CD14-positive monocyte (primary cell): ENCODE data around the gene CASK. TPM values are rescaled to one million over a fixed set of nuclear protein-coding genes. Genes with fewer than 3 reads are reported as not detected.

Source experiments
- DNase-seq, 3 donors: peaks; one replicate each; pipeline ENCODE4 v3.0.0-alpha.2; 2011 to 2022
- H2AFZ ChIP-seq: 2 replicates; pipeline ENCODE4 v1.6.0; 2012; ENCODE audit warnings: mild to moderate bottlenecking, low read depth, low read length, inconsistent platforms; ENCODE audit not compliant: insufficient read depth, poor library complexity, severe bottlenecking
- H3K27ac ChIP-seq, 2 donors: 1 replicate in 1 of 2; 2 replicates in 1 of 2; pipeline ENCODE4 v1.5.1; 2012 to 2013; ENCODE audit warnings: low read length in 2 of 2, control low read depth in 1 of 2, inconsistent platforms in 1 of 2, low read depth in 1 of 2, mild to moderate bottlenecking in 1 of 2
- H3K27me3 ChIP-seq, 2 donors: one replicate each; pipeline versions ENCODE4 v1.6.0 to v1.6.1; 2011 to 2013; ENCODE audit warnings: low read length in 2 of 2; ENCODE audit not compliant: control insufficient read depth in 2 of 2, insufficient read depth in 2 of 2
- H3K36me3 ChIP-seq, 2 donors: replicated peaks in 1 of 2; 1 replicate in 1 of 2; 2 replicates in 1 of 2; pipeline versions ENCODE4 v1.5.1 to v1.6.1; 2012 to 2013; ENCODE audit warnings: low read length in 2 of 2, control low read depth in 1 of 2, inconsistent platforms in 1 of 2, mild to moderate bottlenecking in 1 of 2; ENCODE audit not compliant: insufficient read depth in 2 of 2, control insufficient read depth in 1 of 2
- H3K4me1 ChIP-seq, 2 donors: 1 replicate in 1 of 2; 2 replicates in 1 of 2; pipeline versions ENCODE4 v1.5.1 to v1.6.1; 2012 to 2013; ENCODE audit warnings: low read length in 2 of 2, control low read depth in 1 of 2, inconsistent platforms in 1 of 2, mild to moderate bottlenecking in 1 of 2, moderate library complexity in 1 of 2; ENCODE audit not compliant: insufficient read depth in 2 of 2, control insufficient read depth in 1 of 2
- H3K4me2 ChIP-seq: replicated peaks from 2 replicates; pipeline ENCODE3; 2012; ENCODE audit warnings: low read length, moderate library complexity, mild to moderate bottlenecking; ENCODE audit not compliant: poor library complexity, severe bottlenecking; ENCODE audit errors: extremely low read depth
- H3K4me3 ChIP-seq, 3 experiments: fragments of 200-600 bp in 1 of 3; sonication (generic) in 1 of 3; replicated peaks in 1 of 3; 1 replicate in 2 of 3; 2 replicates in 1 of 3; pipeline ENCODE4 v1.5.1; 2011 to 2013; ENCODE audit warnings: low read length in 3 of 3, mild to moderate bottlenecking in 3 of 3, control low read depth in 2 of 3, low read depth in 2 of 3, inconsistent platforms in 1 of 3, moderate library complexity in 1 of 3
- H3K79me2 ChIP-seq: 2 replicates; pipeline ENCODE4 v1.6.0; 2012; ENCODE audit warnings: mild to moderate bottlenecking, control low read depth, inconsistent platforms, low read length, moderate library complexity; ENCODE audit not compliant: insufficient read depth
- H3K9ac ChIP-seq: 2 replicates; pipeline ENCODE4 v1.6.0; 2017; ENCODE audit warnings: low read length, mild to moderate bottlenecking; ENCODE audit not compliant: insufficient read depth, poor library complexity, severe bottlenecking
- H3K9me3 ChIP-seq, 2 donors: replicated peaks in 1 of 2; 1 replicate in 1 of 2; 2 replicates in 1 of 2; pipeline versions ENCODE4 v1.5.1 to v1.6.1; 2012 to 2013; ENCODE audit warnings: low read length in 2 of 2, control low read depth in 1 of 2; ENCODE audit not compliant: control insufficient read depth in 1 of 2, insufficient read depth in 1 of 2
- H4K20me1 ChIP-seq: 2 replicates; pipeline ENCODE4 v1.6.0; 2012; ENCODE audit warnings: mild to moderate bottlenecking, low read length, control low read depth, moderate library complexity; ENCODE audit not compliant: insufficient read depth
- H3K27ac Mint-ChIP-seq, 7 donors: one replicate each; pipeline ENCODE4 v1.8.0; 2020; ENCODE audit warnings: mild to moderate bottlenecking in 7 of 7, mixed read lengths in 7 of 7, moderate library complexity in 6 of 7, inconsistent platforms in 2 of 7
- H3K27me3 Mint-ChIP-seq, 3 donors: one replicate each; pipeline ENCODE4 v1.8.0; 2021 to 2022; ENCODE audit warnings: low read depth in 3 of 3, mild to moderate bottlenecking in 3 of 3, mixed read lengths in 3 of 3, moderate library complexity in 3 of 3, inconsistent platforms in 1 of 3
- H3K36me3 Mint-ChIP-seq, 2 donors: one replicate each; pipeline ENCODE4 v1.8.0; 2020; ENCODE audit warnings: mixed read lengths in 2 of 2, inconsistent platforms in 1 of 2, mild to moderate bottlenecking in 1 of 2
- H3K4me1 Mint-ChIP-seq: one replicate; pipeline ENCODE4 v1.8.0; 2020; ENCODE audit warnings: mild to moderate bottlenecking, mixed read lengths
- H3K4me3 Mint-ChIP-seq, 2 donors: one replicate each; pipeline ENCODE4 v1.8.0; 2020; ENCODE audit warnings: mild to moderate bottlenecking in 2 of 2, mixed read lengths in 2 of 2, moderate library complexity in 1 of 2
- H3K9me3 Mint-ChIP-seq, 7 donors: one replicate each; pipeline ENCODE4 v1.8.0; 2020 to 2022; ENCODE audit warnings: mixed read lengths in 7 of 7, mild to moderate bottlenecking in 6 of 7, moderate library complexity in 6 of 7, inconsistent platforms in 2 of 7
- WGBS: methylation state at CpG from one replicate; pipeline ENCODE4 v1.1.5; 2013; ENCODE audit warnings: missing lambda C conversion rate; ENCODE audit not compliant: insufficient coverage; 5-methylcytosine and 5-hydroxymethylcytosine counted together
- intact Hi-C, 2 donors: fragments of 100-400 bp; cut with micrococcal nuclease; formaldehyde crosslinking; loops; one replicate each; pipeline versions ENCODE4 v1.15.0 to v1.15.1; 2023
- polyA plus RNA-seq, 3 donors: library from polyadenylated mRNA; depleted of rRNA in 1 of 3; unstranded in 2 of 3; stranded (reverse) in 1 of 3; fragments of 300-500 nt in 2 of 3; fragments of >200 nt in 1 of 3; fragmentation: Illumina TruSeq in 2 of 3; gene quantifications; 1 replicate in 2 of 3; 2 replicates in 1 of 3; pipeline ENCODE4 v1.2.3, GENCODE V29; 2012 to 2021
- TF ChIP-seq, protein P1 (sequence below): fragments of 200-600 bp; IDR thresholded peaks from one replicate; pipeline ENCODE4 v1.8.0; 2022; ENCODE audit warnings: antibody characterized with exemption, mild to moderate bottlenecking

The CASK gene
- polyA plus RNA-seq, 3 donors, result 0.48 to 7.4 (median 2.5) TPM

DNA sequence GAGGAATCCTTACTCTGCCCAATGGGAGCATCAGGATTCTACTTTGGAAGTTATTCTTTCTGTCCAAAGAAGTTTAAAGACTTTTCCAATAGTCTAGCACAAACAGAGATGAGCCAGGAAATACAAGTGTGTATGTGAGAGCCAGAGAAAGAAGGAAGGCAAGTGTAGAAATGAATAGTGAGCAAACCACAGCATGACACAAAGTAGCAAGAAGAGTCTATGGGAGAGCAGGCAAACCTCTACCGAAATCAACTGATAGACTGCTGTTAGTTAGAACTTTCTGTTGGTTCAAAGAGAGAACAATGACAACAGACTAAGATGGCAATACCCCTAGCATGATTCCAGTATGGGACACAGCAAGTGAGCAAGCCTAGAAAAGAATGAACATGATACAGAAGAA, 250.7 kb downstream of the CASK start:
- Histone ChIP-seq H3K9me3 (no peaks in the 10 kb centered on the region), H4K20me1 (no peaks in the 10 kb centered on the region), H3K4me3 (no peak overlapping the region), H3K79me2 (no peaks in the 10 kb centered on the region), H3K36me3 (no peaks in the 10 kb centered on the region), H3K27me3 (peaks cover 0 to 4% of the 10 kb centered on the region in 2 donors), H3K4me1 (no peaks in the 10 kb centered on the region), H3K9ac (no peak overlapping the region), H3K27ac (no peak overlapping the region), H3K4me2 (no peak overlapping the region), H2AFZ (no peak overlapping the region)
- intact Hi-C loops, result no loop called here
- Mint-ChIP-seq H3K27ac (no peak overlapping the region), H3K4me1 (peaks cover 22% of the 10 kb centered on the region), H3K4me3 (no peak overlapping the region), H3K9me3 (no peaks in the 10 kb centered on the region), H3K27me3 (peaks cover 0 to 13% (median 0%) of the 10 kb centered on the region in 3 donors), H3K36me3 (peaks cover 4 to 7% of the 10 kb centered on the region in 2 donors)
- no peak for DNase-seq
- TF ChIP-seq, protein P1, sequence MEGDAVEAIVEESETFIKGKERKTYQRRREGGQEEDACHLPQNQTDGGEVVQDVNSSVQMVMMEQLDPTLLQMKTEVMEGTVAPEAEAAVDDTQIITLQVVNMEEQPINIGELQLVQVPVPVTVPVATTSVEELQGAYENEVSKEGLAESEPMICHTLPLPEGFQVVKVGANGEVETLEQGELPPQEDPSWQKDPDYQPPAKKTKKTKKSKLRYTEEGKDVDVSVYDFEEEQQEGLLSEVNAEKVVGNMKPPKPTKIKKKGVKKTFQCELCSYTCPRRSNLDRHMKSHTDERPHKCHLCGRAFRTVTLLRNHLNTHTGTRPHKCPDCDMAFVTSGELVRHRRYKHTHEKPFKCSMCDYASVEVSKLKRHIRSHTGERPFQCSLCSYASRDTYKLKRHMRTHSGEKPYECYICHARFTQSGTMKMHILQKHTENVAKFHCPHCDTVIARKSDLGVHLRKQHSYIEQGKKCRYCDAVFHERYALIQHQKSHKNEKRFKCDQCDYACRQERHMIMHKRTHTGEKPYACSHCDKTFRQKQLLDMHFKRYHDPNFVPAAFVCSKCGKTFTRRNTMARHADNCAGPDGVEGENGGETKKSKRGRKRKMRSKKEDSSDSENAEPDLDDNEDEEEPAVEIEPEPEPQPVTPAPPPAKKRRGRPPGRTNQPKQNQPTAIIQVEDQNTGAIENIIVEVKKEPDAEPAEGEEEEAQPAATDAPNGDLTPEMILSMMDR, result no peak
- no CpG with 5 or more reads among the region's 1 CpG for WGBS

DNA sequence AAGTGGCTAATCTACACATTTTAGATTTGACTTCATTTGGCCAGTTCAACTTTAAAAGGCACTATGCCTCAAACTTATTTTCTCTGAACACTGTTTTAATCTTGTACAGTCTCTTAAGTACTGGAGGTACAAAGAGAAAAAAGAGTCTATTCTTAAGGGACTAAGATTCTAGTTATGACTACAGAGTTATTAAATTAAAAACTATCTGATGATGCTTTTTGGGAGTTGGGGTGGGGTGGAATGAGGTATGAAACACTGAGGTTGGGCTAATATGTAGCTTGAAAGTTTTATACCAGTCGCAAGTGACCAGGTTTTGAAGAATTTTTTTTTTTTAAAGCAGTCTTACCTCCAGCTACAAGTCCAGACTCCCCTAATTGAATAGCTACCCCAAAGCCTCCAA, 252.3 kb downstream of the CASK start:
- Mint-ChIP-seq H3K36me3 (peaks cover 0 to 7% of the 10 kb centered on the region in 2 donors), H3K4me1 (peaks cover 31% of the 10 kb centered on the region), H3K4me3 (no peak overlapping the region), H3K9me3 (peaks cover 0 to 2% (median 0%) of the 10 kb centered on the region in 7 donors), H3K27ac (no peak overlapping the region), H3K27me3 (peaks cover 0 to 11% (median 0%) of the 10 kb centered on the region in 3 donors)
- H3K27ac ChIP-seq, result no peak overlapping the region
- H2AFZ ChIP-seq, result no peak overlapping the region
- no CpG with 5 or more reads among the region's 1 CpG for WGBS
- no peaks in the 10 kb centered on the region for H4K20me1 ChIP-seq
- no peak overlapping the region for H3K4me3 ChIP-seq
- TF ChIP-seq, protein P1, result no peak
- no peaks in the 10 kb centered on the region for H3K79me2 ChIP-seq
- intact Hi-C loops, result no loop called here
- peaks cover 10 to 11% of the 10 kb centered on the region in 2 donors for H3K4me1 ChIP-seq
- no peak overlapping the region for H3K4me2 ChIP-seq
- no peak for DNase-seq
- no peaks in the 10 kb centered on the region for H3K9me3 ChIP-seq
- peaks cover 0 to 6% of the 10 kb centered on the region in 2 donors for H3K27me3 ChIP-seq
- no peaks in the 10 kb centered on the region for H3K36me3 ChIP-seq
- no peak overlapping the region for H3K9ac ChIP-seq
